ENCODE data around the gene RAP1GDS1. TPM values are rescaled to one million over a fixed set of nuclear protein-coding genes. Genes with fewer than 3 reads are reported as not detected.
A peak's percentile ranks its signal among the peaks of the same experiment; 100 is the strongest.
"Not testable (repeated sequence)": the region's sequence is repeated elsewhere in the genome, so short reads cannot be mapped to it uniquely, and the experiment has no call there.

The RAP1GDS1 gene
- total and polyA plus RNA-seq, 8 donors: 8.7 to 49.9 (median 13.9) TPM

DNA sequence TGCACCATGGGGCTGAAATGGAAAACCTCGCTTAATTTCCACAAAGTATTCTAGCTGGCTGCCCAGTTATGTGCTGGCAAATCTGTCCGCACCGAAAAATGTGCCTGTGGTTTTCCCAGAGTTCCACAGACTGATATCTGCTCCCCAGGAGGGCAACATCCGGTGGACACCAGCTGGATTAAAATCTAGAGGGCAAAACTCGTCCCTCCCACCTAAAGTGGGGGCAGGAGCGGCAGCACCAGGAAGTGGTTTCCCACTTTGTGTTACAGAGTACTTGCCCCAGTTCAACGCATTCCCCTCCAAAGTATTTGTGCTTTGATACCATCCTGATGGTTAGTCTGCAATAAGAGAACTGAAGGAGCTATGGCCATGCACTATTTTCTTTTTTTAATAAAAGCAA lies 209.6 kb downstream of the RAP1GDS1 start:
- DNase-seq: no peak
- TF ChIP-seq, protein P1, sequence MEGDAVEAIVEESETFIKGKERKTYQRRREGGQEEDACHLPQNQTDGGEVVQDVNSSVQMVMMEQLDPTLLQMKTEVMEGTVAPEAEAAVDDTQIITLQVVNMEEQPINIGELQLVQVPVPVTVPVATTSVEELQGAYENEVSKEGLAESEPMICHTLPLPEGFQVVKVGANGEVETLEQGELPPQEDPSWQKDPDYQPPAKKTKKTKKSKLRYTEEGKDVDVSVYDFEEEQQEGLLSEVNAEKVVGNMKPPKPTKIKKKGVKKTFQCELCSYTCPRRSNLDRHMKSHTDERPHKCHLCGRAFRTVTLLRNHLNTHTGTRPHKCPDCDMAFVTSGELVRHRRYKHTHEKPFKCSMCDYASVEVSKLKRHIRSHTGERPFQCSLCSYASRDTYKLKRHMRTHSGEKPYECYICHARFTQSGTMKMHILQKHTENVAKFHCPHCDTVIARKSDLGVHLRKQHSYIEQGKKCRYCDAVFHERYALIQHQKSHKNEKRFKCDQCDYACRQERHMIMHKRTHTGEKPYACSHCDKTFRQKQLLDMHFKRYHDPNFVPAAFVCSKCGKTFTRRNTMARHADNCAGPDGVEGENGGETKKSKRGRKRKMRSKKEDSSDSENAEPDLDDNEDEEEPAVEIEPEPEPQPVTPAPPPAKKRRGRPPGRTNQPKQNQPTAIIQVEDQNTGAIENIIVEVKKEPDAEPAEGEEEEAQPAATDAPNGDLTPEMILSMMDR (IDR thresholded peaks at IDR 0.05): no peak
- no peak for TF ChIP-seq EP300 (IDR thresholded peaks at IDR 0.05)
- TF ChIP-seq POLR2A (IDR thresholded peaks at IDR 0.05): no peak

DNA sequence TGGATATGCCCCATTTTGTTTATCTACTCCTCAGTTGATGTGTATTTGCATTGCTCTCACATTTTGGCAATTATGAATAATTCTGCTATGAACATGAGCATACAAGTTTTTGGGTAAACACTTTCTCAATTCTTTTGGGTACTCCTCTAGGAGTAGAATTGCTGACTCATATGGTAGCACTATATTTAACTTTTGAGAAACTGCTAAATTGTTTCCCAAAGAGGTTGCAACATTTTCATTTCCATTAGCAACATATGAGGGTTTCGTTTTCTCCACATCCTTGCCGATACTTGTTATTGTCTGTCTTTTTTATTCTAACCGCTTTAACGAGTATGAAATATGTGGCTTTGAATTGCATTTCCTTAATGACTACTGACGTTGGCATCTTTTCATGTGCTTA lies 211.9 kb downstream of the RAP1GDS1 start:
- peaks cover 1 to 13% (median 7%) of the 10 kb centered on the region in 4 donors for H3K4me1 ChIP-seq
- WGBS, 5 donors: 83 to 88% (median 86%) methylated on average over 5 of the region's 5 CpGs
- DNase-seq: no peak
- intact Hi-C loops (cut with DNase I; ENCODE audit: low total_unique reads): no loop called here
- H3K27ac ChIP-seq: no peak overlapping the region
- no peaks in the 10 kb centered on the region for H3K9me3 ChIP-seq
- TF ChIP-seq EP300 (IDR thresholded peaks at IDR 0.05) (no peak), POLR2AphosphoS5 (IDR thresholded peaks at IDR 0.05) (no peak), POLR2A (IDR thresholded peaks at IDR 0.05) (no peak)
- H3K36me3 ChIP-seq: peaks cover 0 to 37% (median 8%) of the 10 kb centered on the region in 4 donors
- H3K4me3 ChIP-seq: no peak overlapping the region
- H3K27me3 ChIP-seq: no peaks in the 10 kb centered on the region

More for the DNA sequence above, 209.6 kb downstream of the RAP1GDS1 start:
- Histone ChIP-seq H3K9me3 (no peaks in the 10 kb centered on the region), H3K36me3 (peaks cover 0 to 18% (median 6%) of the 10 kb centered on the region in 4 donors), H3K4me1 (peaks cover 5 to 21% (median 12%) of the 10 kb centered on the region in 4 donors), H3K27ac (no peak overlapping the region), H3K4me3 (no peak overlapping the region), H3K27me3 (no peaks in the 10 kb centered on the region)
- intact Hi-C loops (cut with DNase I; ENCODE audit: low total_unique reads): no loop called here
- WGBS, 5 donors: 70 to 89% (median 85%) methylated on average over 7 of the region's 7 CpGs

DNA sequence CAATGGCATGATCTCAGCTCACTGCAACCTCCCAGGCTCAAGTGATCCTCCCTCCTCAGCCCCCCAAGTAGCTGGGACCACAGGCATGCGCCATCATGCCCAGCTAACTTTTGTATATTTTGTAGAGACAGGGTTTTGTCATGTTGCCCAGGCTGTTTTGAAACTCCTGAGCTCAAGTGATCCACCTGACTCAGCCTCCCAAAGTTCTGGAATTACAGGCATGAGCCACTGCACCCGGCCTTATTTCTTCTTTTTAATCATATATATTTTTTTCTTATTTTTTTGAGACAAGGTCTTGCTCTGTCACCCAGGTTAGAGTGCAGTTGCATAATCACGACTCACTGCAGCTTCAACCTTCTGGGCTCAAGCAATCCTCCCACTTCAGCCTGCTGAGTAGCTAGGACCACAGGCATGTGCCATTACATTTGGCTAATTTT lies 213.2 kb downstream of the RAP1GDS1 start:
- Histone ChIP-seq H3K27ac (no peak overlapping the region), H3K9me3 (no peaks in the 10 kb centered on the region), H3K4me3 (no peak overlapping the region), H3K27me3 (no peaks in the 10 kb centered on the region), H3K4me1 (no peaks in the 10 kb centered on the region), H3K36me3 (peaks cover 0 to 41% (median 8%) of the 10 kb centered on the region in 4 donors)
- 83 to 93% (median 86%) methylated on average over 3 of the region's 3 CpGs for WGBS, 5 donors
- intact Hi-C loops (cut with DNase I; ENCODE audit: low total_unique reads): no loop called here
- TF ChIP-seq, protein P1 (IDR thresholded peaks at IDR 0.05): no peak
- TF ChIP-seq EP300 (IDR thresholded peaks at IDR 0.05) (no peak), POLR2A (IDR thresholded peaks at IDR 0.05) (no peak), POLR2AphosphoS5 (IDR thresholded peaks at IDR 0.05) (no peak)
- no peak for DNase-seq

DNA sequence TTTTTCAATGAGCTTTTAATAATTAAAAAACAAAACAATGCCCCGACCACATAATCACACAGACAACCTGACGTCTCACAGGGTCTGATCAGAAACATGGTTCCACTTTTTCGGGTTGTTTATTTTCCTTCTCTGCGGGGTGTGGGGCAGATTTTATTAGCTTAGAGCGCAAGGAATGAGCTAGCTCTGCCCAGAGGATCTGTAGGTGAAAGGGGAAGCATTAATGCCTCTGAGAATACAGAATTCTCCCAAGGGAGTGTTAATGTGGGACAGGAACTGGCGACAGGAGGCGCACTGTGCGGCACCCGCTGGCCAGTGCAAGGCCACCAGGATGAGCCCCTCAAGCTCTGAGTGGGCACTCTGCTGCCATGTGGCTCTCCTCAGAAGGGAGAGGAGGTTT lies 215.7 kb downstream of the RAP1GDS1 start:
- Histone ChIP-seq H3K36me3 (peaks cover 0 to 37% (median 6%) of the 10 kb centered on the region in 4 donors), H3K27ac (no peak overlapping the region), H3K9me3 (no peaks in the 10 kb centered on the region), H3K27me3 (no peaks in the 10 kb centered on the region), H3K4me1 (peaks cover 0 to 18% (median 4%) of the 10 kb centered on the region in 4 donors), H3K4me3 (no peak overlapping the region)
- DNase-seq: no peak
- no peak for TF ChIP-seq EP300 (IDR thresholded peaks at IDR 0.05)
- no peak for TF ChIP-seq POLR2AphosphoS5 (IDR thresholded peaks at IDR 0.05)
- TF ChIP-seq, protein P1 (IDR thresholded peaks at IDR 0.05): no peak
- TF ChIP-seq POLR2A (IDR thresholded peaks at IDR 0.05): no peak
- 90 to 95% (median 92%) methylated on average over 9 of the region's 9 CpGs for WGBS, 5 donors
- intact Hi-C loops (cut with DNase I; ENCODE audit: low total_unique reads): no loop called here

DNA sequence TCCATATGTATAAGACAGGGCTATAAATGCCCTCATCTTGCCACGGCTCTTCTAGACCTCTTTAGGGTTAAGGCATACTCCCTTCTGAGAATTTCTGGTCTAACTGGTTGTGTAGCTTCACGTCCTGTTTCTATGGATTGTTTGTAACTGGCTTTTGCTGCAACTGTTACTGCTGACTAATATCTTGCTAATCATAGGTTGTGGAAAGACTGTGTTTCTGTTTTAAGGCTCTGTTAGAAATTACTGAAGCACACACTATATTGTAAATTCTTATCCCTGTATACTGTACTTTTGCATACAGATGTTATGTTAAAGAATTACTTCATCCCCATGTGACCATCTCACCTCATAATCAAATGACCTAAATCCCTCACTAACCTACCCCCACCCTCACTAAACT lies 218.4 kb downstream of the RAP1GDS1 start:
- H3K4me3 ChIP-seq; H3K27me3 ChIP-seq; intact Hi-C loops (cut with DNase I; ENCODE audit: low total_unique reads); H3K9me3 ChIP-seq: not testable (repeated sequence)
- Histone ChIP-seq H3K4me1 (peaks cover 0 to 24% (median 10%) of the 10 kb centered on the region in 4 donors), H3K36me3 (peaks cover 0 to 30% (median 3%) of the 10 kb centered on the region in 4 donors), H3K27ac (peak overlapping the region in 2 of 5 donors; percentile 3 to 10)
- WGBS, 5 donors: 23 to 46% (median 28%) methylated on average over 2 of the region's 2 CpGs
- peak in 1 of 2 donors; percentile 65 for DNase-seq
- peak in 2 of 3 donors; percentile 28 to 73 for TF ChIP-seq POLR2AphosphoS5 (IDR thresholded peaks at IDR 0.05)

Data from stomach (tissue), 9 donors.